ENCODE measurements around the gene CRACR2B. TPM values are rescaled to one million over a fixed set of nuclear protein-coding genes. Genes with fewer than 3 reads are reported as not detected.
A peak's percentile ranks its signal among the peaks of the same experiment; 100 is the strongest.

Gene CRACR2B
- polyA plus RNA-seq (2013, experiment 1 of 2), result 0.58 TPM
- polyA plus RNA-seq (2013, experiment 2 of 2), result 0.34 TPM

GRCh38 chr11:827897-828192 is at the start of gene CRACR2B:
CRACR2B (plus strand) TSS chr11:827919; CDS start chr11:828608, 689 bp downstream.
- WGBS, result 69% methylated on average over 5 of the region's 5 CpGs
- Histone ChIP-seq H3K9ac (ENCODE audit: low read length) (no peak within 1 kb of the TSS), H2BK12ac (ENCODE audit: low read length in 2 of 2) (no peak within 1 kb of the TSS), H3K9me3 (ENCODE audit: control insufficient read depth, low read length) (no peaks in the 10 kb centered on the region), H3K18ac (ENCODE audit: low read depth in 1 of 2, low read length in 2 of 2) (peak within 1 kb of the TSS in 1 of 2 experiments; percentile 31), H4K8ac (ENCODE audit: low read length) (peak within 1 kb of the TSS; percentile 45), H3K79me1 (replicated peaks; ENCODE audit: low read length, poor library complexity, severe bottlenecking) (peaks cover 10% of the 10 kb centered on the region), H3K36me3 (ENCODE audit: control insufficient read depth in 1 of 2, insufficient read depth in 2 of 2, low read depth in 1 of 2, low read length in 2 of 2) (peaks cover 18 to 31% of the 10 kb centered on the region in 2 experiments), H3K4me2 (ENCODE audit: low read length, poor library complexity, severe bottlenecking) (peak within 1 kb of the TSS; percentile 84), H3K27ac (ENCODE audit: low read length, poor library complexity, severe bottlenecking) (no peak within 1 kb of the TSS), H2BK15ac (ENCODE audit: low read depth, poor library complexity, severe bottlenecking) (peak within 1 kb of the TSS; percentile 41), H2AK5ac (ENCODE audit: low read length, severe bottlenecking) (no peak within 1 kb of the TSS), H2AFZ (ENCODE audit: low read depth, low read length) (no peak within 1 kb of the TSS), H4K91ac (ENCODE audit: low read length) (peak within 1 kb of the TSS; percentile 35), H3K14ac (ENCODE audit: low read length in 2 of 2) (no peak within 1 kb of the TSS), H3K23ac (ENCODE audit: low read length in 2 of 2) (no peak within 1 kb of the TSS), H3K4me3 (ENCODE audit: insufficient read depth in 1 of 2, low read depth in 1 of 2, low read length in 2 of 2) (peak within 1 kb of the TSS; percentile 47), H2BK120ac (ENCODE audit: low read depth, low read length) (no peak within 1 kb of the TSS), H3K4ac (ENCODE audit: low read depth in 1 of 2, low read length in 2 of 2) (no peak within 1 kb of the TSS), H3K27me3 (ENCODE audit: control insufficient read depth in 1 of 2, insufficient read depth in 1 of 2, low read length in 2 of 2) (peaks cover 0 to 17% of the 10 kb centered on the region in 2 experiments), H2BK5ac (ENCODE audit: low read depth, low read length, poor library complexity, severe bottlenecking) (no peak within 1 kb of the TSS), H3K4me1 (ENCODE audit: control insufficient read depth, insufficient read depth, low read depth, low read length) (peaks cover 67% of the 10 kb centered on the region)
- no peak for DNase-seq

- H3K27ac ChIP-seq (ENCODE audit: low read length, poor library complexity, severe bottlenecking), result no peak overlapping the region
- peak overlapping the region in 1 of 2 experiments; percentile 73 for H3K23ac ChIP-seq (ENCODE audit: low read length in 2 of 2)
- H3K9ac ChIP-seq (ENCODE audit: low read length), result no peak overlapping the region
- H3K18ac ChIP-seq (ENCODE audit: low read depth in 1 of 2, low read length in 2 of 2), result peak overlapping the region in 1 of 2 experiments; percentile 18
- peak overlapping the region in 1 of 2 experiments; percentile 14 for H3K4ac ChIP-seq (ENCODE audit: low read depth in 1 of 2, low read length in 2 of 2)
- H2AFZ ChIP-seq (ENCODE audit: low read depth, low read length), result no peak overlapping the region
- H3K14ac ChIP-seq (ENCODE audit: low read length in 2 of 2), result no peak overlapping the region
- H4K8ac ChIP-seq (ENCODE audit: low read length), result no peak overlapping the region
- no peak for DNase-seq
- H3K36me3 ChIP-seq (ENCODE audit: control insufficient read depth in 1 of 2, insufficient read depth in 2 of 2, low read depth in 1 of 2, low read length in 2 of 2), result peaks cover 23 to 33% of the 10 kb centered on the region in 2 experiments
- H3K9me3 ChIP-seq (ENCODE audit: control insufficient read depth, low read length), result no peaks in the 10 kb centered on the region
- no peak overlapping the region for H2BK5ac ChIP-seq (ENCODE audit: low read depth, low read length, poor library complexity, severe bottlenecking)
- H3K4me1 ChIP-seq (ENCODE audit: control insufficient read depth, insufficient read depth, low read depth, low read length), result peaks cover 47% of the 10 kb centered on the region
- no peak overlapping the region for H2BK12ac ChIP-seq (ENCODE audit: low read length in 2 of 2)
- no peak overlapping the region for H3K4me2 ChIP-seq (ENCODE audit: low read length, poor library complexity, severe bottlenecking)
- 98% methylated on average over 22 of the region's 23 CpGs for WGBS
- no peak overlapping the region for H2AK5ac ChIP-seq (ENCODE audit: low read length, severe bottlenecking)
- no peaks in the 10 kb centered on the region for H3K27me3 ChIP-seq (ENCODE audit: control insufficient read depth in 1 of 2, insufficient read depth in 1 of 2, low read length in 2 of 2)
- no peak overlapping the region for H4K91ac ChIP-seq (ENCODE audit: low read length)
- H3K4me3 ChIP-seq (ENCODE audit: insufficient read depth in 1 of 2, low read depth in 1 of 2, low read length in 2 of 2), result no peak overlapping the region
- peaks cover 20% of the 10 kb centered on the region for H3K79me1 ChIP-seq (replicated peaks; ENCODE audit: low read length, poor library complexity, severe bottlenecking)
- no peak overlapping the region for H2BK120ac ChIP-seq (ENCODE audit: low read depth, low read length)
- H2BK15ac ChIP-seq (ENCODE audit: low read depth, poor library complexity, severe bottlenecking), result no peak overlapping the region
Measured at GRCh38 chr11:778976-779954, 48.5 kb upstream of the CRACR2B start.

- Histone ChIP-seq H4K8ac (ENCODE audit: low read length) (no peak overlapping the region), H4K91ac (ENCODE audit: low read length) (peak overlapping the region; percentile 1), H3K4me1 (ENCODE audit: control insufficient read depth, insufficient read depth, low read depth, low read length) (peaks cover 42% of the 10 kb centered on the region), H3K4me3 (ENCODE audit: insufficient read depth in 1 of 2, low read depth in 1 of 2, low read length in 2 of 2) (no peak overlapping the region), H3K23ac (ENCODE audit: low read length in 2 of 2) (no peak overlapping the region), H3K9me3 (ENCODE audit: control insufficient read depth, low read length) (no peaks in the 10 kb centered on the region), H2BK5ac (ENCODE audit: low read depth, low read length, poor library complexity, severe bottlenecking) (no peak overlapping the region), H2BK15ac (ENCODE audit: low read depth, poor library complexity, severe bottlenecking) (no peak overlapping the region), H2AFZ (ENCODE audit: low read depth, low read length) (no peak overlapping the region), H3K4me2 (ENCODE audit: low read length, poor library complexity, severe bottlenecking) (no peak overlapping the region), H2BK12ac (ENCODE audit: low read length in 2 of 2) (no peak overlapping the region), H3K18ac (ENCODE audit: low read depth in 1 of 2, low read length in 2 of 2) (no peak overlapping the region), H3K27ac (ENCODE audit: low read length, poor library complexity, severe bottlenecking) (no peak overlapping the region), H2BK120ac (ENCODE audit: low read depth, low read length) (no peak overlapping the region), H3K27me3 (ENCODE audit: control insufficient read depth in 1 of 2, insufficient read depth in 1 of 2, low read length in 2 of 2) (no peaks in the 10 kb centered on the region), H2AK5ac (ENCODE audit: low read length, severe bottlenecking) (no peak overlapping the region), H3K4ac (ENCODE audit: low read depth in 1 of 2, low read length in 2 of 2) (no peak overlapping the region), H3K9ac (ENCODE audit: low read length) (no peak overlapping the region), H3K14ac (ENCODE audit: low read length in 2 of 2) (no peak overlapping the region), H3K36me3 (ENCODE audit: control insufficient read depth in 1 of 2, insufficient read depth in 2 of 2, low read depth in 1 of 2, low read length in 2 of 2) (peaks cover 23 to 26% of the 10 kb centered on the region in 2 experiments), H3K79me1 (replicated peaks; ENCODE audit: low read length, poor library complexity, severe bottlenecking) (peaks cover 20% of the 10 kb centered on the region)
- DNase-seq, result no peak
- 96% methylated on average over 16 of the region's 16 CpGs for whole genome bisulfite sequencing
Measured at GRCh38 chr11:779955-780532, 47.7 kb upstream of the CRACR2B start.
